Immature natural killer cell (primary cell): ENCODE measurements around the gene CHMP1B. TPM values are rescaled to one million over a fixed set of nuclear protein-coding genes. Genes with fewer than 3 reads are reported as not detected.
"Not testable (repeated sequence)": the region's sequence is repeated elsewhere in the genome, so short reads cannot be mapped to it uniquely, and the experiment has no call there.

Experiments used
- DNase-seq, 3 donors: peaks; one replicate each; pipeline ENCODE4 v3.0.0; 2022; ENCODE audit warnings: mixed read lengths in 1 of 3
- H3K27ac Mint-ChIP-seq, 6 donors: one replicate each; pipeline ENCODE4 v1.8.0; 2020; ENCODE audit warnings: mixed read lengths in 6 of 6, mild to moderate bottlenecking in 5 of 6, inconsistent platforms in 4 of 6, moderate library complexity in 3 of 6
- H3K27me3 Mint-ChIP-seq, 3 donors: one replicate each; pipeline ENCODE4 v1.8.0; 2020 to 2021; ENCODE audit warnings: low read depth in 3 of 3, mild to moderate bottlenecking in 3 of 3, mixed read lengths in 3 of 3, moderate library complexity in 3 of 3, inconsistent platforms in 1 of 3
- H3K36me3 Mint-ChIP-seq, 3 donors: one replicate each; pipeline ENCODE4 v1.8.0; 2020; ENCODE audit warnings: mixed read lengths in 3 of 3, inconsistent platforms in 2 of 3, mild to moderate bottlenecking in 2 of 3
- H3K4me1 Mint-ChIP-seq, 2 donors: one replicate each; pipeline ENCODE4 v1.8.0; 2020; ENCODE audit warnings: inconsistent platforms in 2 of 2, mild to moderate bottlenecking in 2 of 2, mixed read lengths in 2 of 2, moderate library complexity in 1 of 2
- H3K4me3 Mint-ChIP-seq, 5 donors: one replicate each; pipeline ENCODE4 v1.8.0; 2020; ENCODE audit warnings: mild to moderate bottlenecking in 5 of 5, mixed read lengths in 5 of 5, inconsistent platforms in 3 of 5, moderate library complexity in 3 of 5
- H3K9me3 Mint-ChIP-seq, 6 donors: one replicate each; pipeline ENCODE4 v1.8.0; 2020; ENCODE audit warnings: mild to moderate bottlenecking in 6 of 6, mixed read lengths in 6 of 6, inconsistent platforms in 4 of 6, moderate library complexity in 3 of 6
- polyA plus RNA-seq, 3 donors: library from polyadenylated mRNA; unstranded; fragments of 300-500 nt; fragmentation: Illumina TruSeq; gene quantifications; one replicate each; pipeline ENCODE4 v1.2.3, GENCODE V29; 2021

The CHMP1B gene
- polyA plus RNA-seq, 3 donors from 2014 or later: 53.5 to 69.6 (median 54.0) TPM

DNA sequence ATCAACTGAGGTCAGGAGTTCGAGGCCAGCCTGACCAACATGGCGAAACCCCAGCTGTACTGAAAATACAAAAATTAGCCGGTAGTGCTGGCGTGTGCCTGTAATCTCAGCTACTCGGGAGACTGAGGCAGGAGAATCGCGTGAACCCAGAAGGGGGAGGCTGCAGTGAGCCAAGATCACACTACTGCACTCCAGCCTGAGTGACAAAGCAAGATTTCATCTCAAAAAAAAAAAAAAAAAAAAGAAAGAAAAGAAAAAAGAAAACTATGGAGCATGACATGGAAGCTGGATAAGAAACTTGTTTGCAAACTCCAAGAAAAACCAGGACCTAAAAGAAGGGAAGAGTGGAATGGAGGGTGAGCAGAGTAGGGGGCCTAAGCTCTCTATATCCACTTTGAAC lies 1.9 kb upstream of the CHMP1B start:
- no peak for DNase-seq
- Mint-ChIP-seq H3K27ac (peak overlapping the region; percentile 99 to 100 (median 100)), H3K27me3 (peaks cover 22 to 32% (median 26%) of the 10 kb centered on the region in 3 donors), H3K4me3 (peak overlapping the region in 4 of 5 donors; percentile 58 to 100 (median 100)), H3K9me3 (no peaks in the 10 kb centered on the region), H3K4me1 (peaks cover 42 to 47% of the 10 kb centered on the region in 2 donors), H3K36me3 (no peaks in the 10 kb centered on the region)

DNA sequence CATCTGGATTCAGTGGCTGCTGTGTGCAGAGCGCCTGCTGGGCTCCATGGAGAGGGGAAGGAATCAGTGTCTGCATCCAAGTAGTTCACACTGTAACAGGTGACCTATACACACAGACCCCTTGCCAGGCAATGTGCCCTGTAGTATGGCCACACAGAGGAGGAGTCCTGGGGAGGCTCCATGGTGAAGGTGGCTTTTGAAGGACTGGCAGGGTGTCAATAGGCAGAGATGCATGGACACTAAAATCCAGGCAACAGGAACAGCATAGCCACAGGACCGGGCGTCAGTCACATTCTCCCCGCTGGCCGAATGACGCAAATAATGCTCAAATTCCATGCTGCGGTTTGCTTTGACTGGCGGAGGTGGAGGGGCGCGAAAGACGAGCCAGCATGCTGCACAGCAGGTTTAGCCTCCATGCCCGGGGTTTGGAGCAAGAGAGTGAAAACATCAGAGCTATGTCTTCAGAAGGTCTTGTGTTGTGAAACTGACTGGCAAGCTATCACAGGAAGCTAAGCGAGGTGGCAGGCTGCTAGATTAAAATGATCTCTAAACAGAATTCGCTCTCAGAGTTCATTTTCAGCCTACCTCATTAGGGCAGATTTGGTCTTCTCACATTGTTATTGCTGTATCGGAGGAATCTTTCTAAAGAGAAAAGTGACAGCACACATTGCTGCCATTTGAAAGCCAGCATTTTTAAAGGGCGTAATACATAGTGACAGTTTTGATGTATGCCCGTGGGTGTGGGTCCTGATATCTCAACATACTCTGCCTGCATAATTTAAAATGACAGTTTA lies 1.2 kb upstream of the CHMP1B start:
- peak overlapping the region; percentile 99 to 100 (median 100) for H3K4me3 Mint-ChIP-seq

DNA sequence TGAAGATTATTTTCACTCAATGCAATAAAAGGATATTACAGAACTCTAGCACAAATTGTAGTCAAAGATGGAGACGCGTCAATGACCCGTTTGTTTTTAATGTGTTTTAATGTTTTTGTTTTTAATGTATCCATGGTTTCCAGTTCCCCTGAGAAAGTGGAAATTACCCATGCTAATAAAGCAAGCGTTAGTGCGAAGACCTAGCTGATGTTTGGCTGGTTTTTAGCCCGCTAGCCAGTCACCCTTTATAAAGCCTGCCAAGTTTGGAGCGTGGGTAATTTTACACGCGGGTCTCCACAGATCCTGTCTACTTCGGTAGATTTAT lies 430 bp upstream of the CHMP1B start:
- Mint-ChIP-seq H3K4me3 (peak overlapping the region; percentile 99 to 100 (median 100)), H3K36me3 (peaks cover 0 to 4% (median 4%) of the 10 kb centered on the region in 3 donors), H3K9me3 (no peaks in the 10 kb centered on the region), H3K27ac (peak overlapping the region; percentile 99 to 100 (median 100)), H3K4me1 (peaks cover 46 to 57% of the 10 kb centered on the region in 2 donors), H3K27me3 (peaks cover 20 to 29% (median 26%) of the 10 kb centered on the region in 3 donors)
- DNase-seq: no peak

More for the DNA sequence above, 1.2 kb upstream of the CHMP1B start:
- no peaks in the 10 kb centered on the region for H3K36me3 Mint-ChIP-seq
- peaks cover 42 to 51% of the 10 kb centered on the region in 2 donors for H3K4me1 Mint-ChIP-seq
- peak; percentile 80 to 82 (median 82) for DNase-seq
- no peaks in the 10 kb centered on the region for H3K9me3 Mint-ChIP-seq
- H3K27ac Mint-ChIP-seq: peak overlapping the region; percentile 99 to 100 (median 100)
- H3K27me3 Mint-ChIP-seq: peaks cover 22 to 29% (median 26%) of the 10 kb centered on the region in 3 donors

DNA sequence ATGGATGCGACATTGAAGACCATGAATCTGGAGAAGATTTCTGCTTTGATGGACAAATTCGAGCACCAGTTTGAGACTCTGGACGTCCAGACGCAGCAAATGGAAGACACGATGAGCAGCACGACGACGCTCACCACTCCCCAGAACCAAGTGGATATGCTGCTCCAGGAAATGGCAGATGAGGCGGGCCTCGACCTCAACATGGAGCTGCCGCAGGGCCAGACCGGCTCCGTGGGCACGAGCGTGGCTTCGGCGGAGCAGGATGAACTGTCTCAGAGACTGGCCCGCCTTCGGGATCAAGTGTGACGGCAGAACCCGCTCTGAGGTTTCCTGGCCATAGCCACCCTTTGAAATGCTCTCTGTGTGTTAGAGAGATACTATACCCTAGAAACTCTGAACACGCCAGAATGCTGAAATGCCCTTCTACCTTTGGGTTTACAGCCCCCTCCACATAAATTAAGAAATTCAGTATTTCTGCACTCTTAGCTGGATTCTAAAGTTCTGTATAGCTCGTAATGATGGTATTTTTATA lies 659 bp downstream of the CHMP1B start:
- peak overlapping the region; percentile 99 to 100 (median 100) for H3K27ac Mint-ChIP-seq
- peak; percentile 63 to 67 (median 67) for DNase-seq
- H3K4me1 Mint-ChIP-seq: peaks cover 46 to 57% of the 10 kb centered on the region in 2 donors
- peaks cover 20 to 29% (median 26%) of the 10 kb centered on the region in 3 donors for H3K27me3 Mint-ChIP-seq
- peaks cover 0 to 4% (median 4%) of the 10 kb centered on the region in 3 donors for H3K36me3 Mint-ChIP-seq
- no peaks in the 10 kb centered on the region for H3K9me3 Mint-ChIP-seq
- peak overlapping the region; percentile 99 to 100 (median 100) for H3K4me3 Mint-ChIP-seq

DNA sequence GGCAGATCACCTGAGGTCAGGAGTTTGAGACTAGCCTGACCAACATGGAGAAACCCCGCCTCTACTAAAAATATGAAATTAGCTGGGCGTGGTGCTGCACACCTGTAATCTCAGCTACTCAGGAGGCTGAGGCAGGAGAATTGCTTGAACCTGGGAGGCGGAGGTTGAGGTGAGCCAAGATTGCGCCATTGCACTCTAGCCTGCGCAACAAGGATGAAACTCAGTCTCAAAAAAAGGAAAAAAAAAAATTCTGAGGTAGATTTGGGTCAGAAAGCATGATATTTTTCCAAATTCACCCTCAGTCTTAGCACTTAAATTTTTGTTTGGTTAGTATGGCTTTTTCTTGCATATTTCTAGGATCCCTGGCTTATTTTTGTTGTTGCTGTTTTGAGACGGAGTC lies 3.3 kb downstream of the CHMP1B start:
- peaks cover 20 to 25% (median 24%) of the 10 kb centered on the region in 3 donors for H3K27me3 Mint-ChIP-seq
- peaks cover 52 to 56% of the 10 kb centered on the region in 2 donors for H3K4me1 Mint-ChIP-seq
- peak overlapping the region in 3 of 6 donors; percentile 27 to 75 (median 74) for H3K27ac Mint-ChIP-seq
- not testable (repeated sequence) for DNase-seq, H3K4me3 Mint-ChIP-seq, H3K36me3 Mint-ChIP-seq, H3K9me3 Mint-ChIP-seq

DNA sequence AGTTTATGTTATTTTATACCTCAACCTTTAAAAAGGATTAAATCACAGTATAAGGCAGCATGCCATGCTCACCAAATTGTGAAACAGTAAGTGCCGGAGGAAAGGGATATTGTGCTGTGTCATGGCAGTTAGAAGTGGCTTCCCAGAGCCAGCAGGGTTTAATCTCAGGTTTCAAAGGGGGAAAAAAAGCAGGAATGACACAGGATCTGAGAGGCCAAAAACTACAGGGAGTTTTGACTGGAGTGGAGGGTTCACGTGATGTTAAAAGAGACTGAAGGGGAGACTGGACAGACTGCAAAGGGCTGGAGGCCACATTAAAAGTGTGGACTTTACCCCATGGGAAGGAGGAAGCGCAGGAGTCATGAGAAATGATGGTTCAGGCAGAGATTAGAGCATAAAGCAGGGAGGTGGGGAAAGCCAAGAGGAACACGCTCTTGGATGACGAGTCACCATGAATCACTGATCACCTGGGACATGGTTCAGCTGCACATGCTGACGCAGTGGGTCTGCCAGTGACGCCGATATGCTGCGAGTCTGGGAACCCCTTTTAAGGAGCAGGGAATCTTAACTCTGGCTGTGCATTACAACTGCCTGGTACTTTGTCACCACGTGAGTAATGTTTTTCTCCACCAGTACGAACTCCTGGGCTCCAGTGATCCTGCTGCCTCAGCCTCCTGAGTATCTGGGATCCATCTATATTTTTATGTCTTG lies 6.1 kb downstream of the CHMP1B start:
- Mint-ChIP-seq H3K9me3 (peaks cover 0 to 2% (median 0%) of the 10 kb centered on the region in 6 donors), H3K27ac (peak overlapping the region in 3 of 6 donors; percentile 21 to 65 (median 45)), H3K4me1 (peaks cover 25 to 29% of the 10 kb centered on the region in 2 donors), H3K27me3 (peaks cover 0 to 2% (median 0%) of the 10 kb centered on the region in 3 donors), H3K4me3 (no peak overlapping the region), H3K36me3 (peaks cover 0 to 7% (median 4%) of the 10 kb centered on the region in 3 donors)
- DNase-seq: no peak

DNA sequence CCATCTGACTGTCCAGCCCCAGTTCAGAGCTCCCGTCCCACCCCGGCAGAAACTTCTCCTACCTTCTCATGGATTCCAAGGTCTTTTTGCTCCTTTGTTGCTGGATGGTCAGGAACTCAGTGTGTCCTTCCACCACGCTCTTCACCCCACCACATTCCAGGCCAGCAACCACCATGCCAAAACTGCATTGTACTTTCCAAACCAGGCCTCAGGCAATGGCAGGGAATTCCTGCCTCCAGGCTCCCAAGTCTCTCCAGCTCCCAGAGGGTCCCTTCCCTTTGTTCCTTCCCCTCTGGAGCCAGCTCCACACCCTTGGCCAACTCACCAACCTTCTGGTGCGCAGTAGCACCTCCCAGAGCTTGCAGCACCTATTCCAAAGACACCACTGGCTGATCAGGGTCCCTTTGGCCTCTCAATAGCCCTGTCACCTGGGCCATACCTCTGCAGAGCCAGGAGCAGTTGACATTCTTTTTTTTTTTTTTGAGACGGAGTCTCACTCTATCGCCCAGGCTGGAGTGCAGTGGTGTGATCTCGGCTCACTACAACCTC lies 8.1 kb downstream of the CHMP1B start:
- peaks cover 0 to 2% (median 0%) of the 10 kb centered on the region in 6 donors for H3K9me3 Mint-ChIP-seq
- no peak for DNase-seq
- no peak overlapping the region for H3K4me3 Mint-ChIP-seq

DNA sequence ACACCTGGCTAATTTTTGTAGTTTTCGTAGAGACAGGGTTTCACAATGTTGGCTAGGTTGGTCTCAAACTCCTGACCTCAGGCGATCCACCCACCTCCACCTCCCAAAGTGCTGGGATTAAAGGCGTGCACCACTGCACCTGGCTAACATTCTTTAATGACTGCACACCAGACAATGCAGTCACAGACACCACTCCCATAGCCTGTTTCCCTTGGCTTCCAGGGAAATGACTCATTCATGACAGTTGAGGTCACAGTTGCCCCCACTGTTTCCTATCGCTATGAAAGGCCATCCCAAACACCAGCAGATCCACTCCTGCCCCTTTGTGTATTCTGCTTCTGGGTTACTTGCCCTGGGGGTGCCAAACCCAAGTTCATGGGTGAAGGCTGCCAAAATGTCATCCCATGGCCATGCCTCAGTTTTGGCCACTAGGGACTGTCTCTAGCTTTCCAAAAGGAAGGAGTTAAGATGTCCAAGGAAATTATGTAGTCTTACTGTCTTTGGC lies 8.7 kb downstream of the CHMP1B start:
- H3K9me3 Mint-ChIP-seq: peaks cover 0 to 2% (median 0%) of the 10 kb centered on the region in 6 donors
- no peak overlapping the region for H3K4me3 Mint-ChIP-seq
- peak overlapping the region in 1 of 6 donors; percentile 46 for H3K27ac Mint-ChIP-seq
- peaks cover 3 to 7% (median 4%) of the 10 kb centered on the region in 3 donors for H3K36me3 Mint-ChIP-seq
- H3K4me1 Mint-ChIP-seq: peaks cover 6 to 10% of the 10 kb centered on the region in 2 donors
- DNase-seq: no peak
- peaks cover 0 to 2% (median 0%) of the 10 kb centered on the region in 3 donors for H3K27me3 Mint-ChIP-seq

More for the DNA sequence above, 8.1 kb downstream of the CHMP1B start:
- H3K36me3 Mint-ChIP-seq: peaks cover 0 to 7% (median 4%) of the 10 kb centered on the region in 3 donors
- peak overlapping the region in 1 of 6 donors; percentile 67 for H3K27ac Mint-ChIP-seq
- H3K27me3 Mint-ChIP-seq: peaks cover 0 to 2% (median 0%) of the 10 kb centered on the region in 3 donors
- H3K4me1 Mint-ChIP-seq: peaks cover 8 to 10% of the 10 kb centered on the region in 2 donors

DNA sequence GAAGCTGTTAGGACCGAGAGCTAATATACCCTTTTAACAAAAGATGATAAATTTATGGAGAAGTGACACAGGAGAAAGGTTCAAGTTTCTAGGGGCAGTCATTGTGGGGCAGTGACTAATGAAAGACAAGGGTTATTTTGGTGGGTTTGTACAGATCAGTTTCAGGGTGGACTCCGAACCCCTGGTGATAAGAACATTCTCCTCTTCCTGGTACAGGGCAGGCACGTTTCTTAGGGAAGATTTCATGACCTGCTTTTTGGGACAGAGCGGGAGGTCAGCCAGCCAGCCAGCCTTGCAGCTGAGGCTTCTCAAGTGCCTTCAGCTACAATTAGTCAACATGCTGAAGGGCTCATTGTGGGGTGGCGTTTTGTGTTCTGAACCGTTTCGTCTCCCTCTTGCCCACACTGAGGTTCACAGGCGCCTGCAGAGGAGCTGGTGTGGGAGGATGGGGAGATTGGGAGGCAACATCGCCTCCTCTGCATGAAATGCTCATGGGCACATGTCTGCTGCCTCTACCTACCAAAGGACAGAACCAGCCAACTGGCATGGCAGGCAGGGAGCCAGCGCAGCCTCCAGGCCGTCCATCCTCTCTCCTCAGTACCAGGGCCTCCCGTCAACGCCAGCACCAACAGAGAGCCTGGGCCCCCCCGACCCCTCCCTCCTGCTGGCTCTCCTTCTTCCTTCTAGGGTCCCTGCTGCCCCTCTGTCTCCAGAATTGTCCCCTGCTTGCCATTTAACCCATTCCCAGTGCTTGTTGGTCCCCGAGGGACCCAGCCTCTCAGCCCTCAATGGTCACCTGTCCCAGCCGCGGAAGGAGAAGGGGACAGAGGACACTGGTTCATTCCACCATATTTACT lies 9.6 kb downstream of the CHMP1B start:
- Mint-ChIP-seq H3K36me3 (peaks cover 0 to 4% (median 4%) of the 10 kb centered on the region in 3 donors), H3K27me3 (peaks cover 0 to 4% (median 0%) of the 10 kb centered on the region in 3 donors), H3K4me3 (no peak overlapping the region), H3K9me3 (peaks cover 0 to 2% (median 0%) of the 10 kb centered on the region in 6 donors), H3K4me1 (peaks cover 0 to 6% of the 10 kb centered on the region in 2 donors), H3K27ac (no peak overlapping the region)
- no peak for DNase-seq

DNA sequence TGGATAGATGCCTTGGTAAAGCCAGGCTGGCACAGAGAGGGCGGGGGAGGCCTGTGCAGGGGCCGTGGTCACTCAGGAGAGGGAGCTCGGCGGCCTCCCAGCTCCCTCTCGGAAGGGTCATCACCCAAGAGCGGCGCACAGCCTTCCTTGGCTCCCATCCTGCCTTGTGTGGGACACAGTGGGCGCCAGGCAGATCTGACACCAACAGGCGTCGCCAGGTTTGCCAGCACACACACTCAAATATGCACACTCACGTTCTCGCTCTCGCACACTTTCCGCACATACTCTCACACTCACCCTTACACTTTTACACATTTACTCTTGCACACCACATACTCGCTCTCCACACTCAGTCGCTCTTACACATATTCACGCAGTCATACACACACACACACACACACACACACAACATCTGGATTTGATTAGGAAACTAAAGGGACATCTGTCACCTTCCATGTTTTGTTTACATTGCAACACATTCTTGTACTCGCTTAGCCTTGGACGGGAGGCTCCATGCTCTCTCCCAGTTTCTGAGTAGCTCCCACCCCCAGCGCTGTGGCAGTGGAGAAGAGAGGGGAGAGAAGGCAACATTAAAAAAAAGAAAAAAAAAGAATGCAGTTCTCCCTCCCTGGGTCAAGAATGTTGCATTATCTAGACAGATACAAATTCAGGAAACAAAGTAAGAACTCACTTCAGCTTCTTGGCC lies 10.5 kb downstream of the CHMP1B start:
- Mint-ChIP-seq H3K4me3 (peak overlapping the region in 1 of 5 donors; percentile 2), H3K4me1 (peaks cover 0 to 6% of the 10 kb centered on the region in 2 donors), H3K36me3 (peaks cover 0 to 4% (median 4%) of the 10 kb centered on the region in 3 donors), H3K9me3 (peaks cover 0 to 2% (median 0%) of the 10 kb centered on the region in 6 donors), H3K27ac (no peak overlapping the region), H3K27me3 (peaks cover 0 to 5% (median 0%) of the 10 kb centered on the region in 3 donors)
- DNase-seq: no peak

DNA sequence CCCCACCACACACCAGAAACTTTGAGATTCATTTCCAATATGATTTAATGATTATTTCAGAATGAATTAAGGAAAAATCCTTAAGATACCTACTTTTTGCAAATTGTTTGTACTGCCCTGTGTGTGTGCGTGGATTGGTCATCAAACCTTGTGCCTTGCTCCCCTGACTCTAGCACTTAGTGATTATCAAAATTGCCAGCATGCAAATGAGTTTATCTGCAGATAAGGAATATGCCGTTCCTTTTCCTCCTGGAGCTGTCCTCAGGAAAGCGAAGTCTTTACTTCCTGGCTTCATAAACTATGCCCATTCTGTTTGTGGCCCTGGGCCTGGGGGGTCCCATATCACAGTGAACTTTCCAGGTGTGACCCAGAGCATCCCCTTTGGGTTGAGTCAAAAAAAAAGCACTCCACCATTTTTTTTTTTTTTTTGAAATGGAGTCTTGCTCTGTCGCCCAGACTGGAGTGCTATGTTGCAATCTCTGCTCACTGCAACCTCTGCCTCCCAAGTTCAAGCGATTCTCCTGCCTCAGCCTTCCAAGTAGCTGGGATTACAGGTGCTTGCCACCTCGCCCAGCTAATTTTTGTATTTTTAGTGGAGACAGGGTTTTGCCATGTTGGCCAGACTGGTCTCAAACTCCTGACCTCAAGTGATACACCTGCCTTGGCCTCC lies 11.4 kb downstream of the CHMP1B start:
- H3K4me1 Mint-ChIP-seq: peaks cover 0 to 1% of the 10 kb centered on the region in 2 donors
- DNase-seq: no peak
- peaks cover 0 to 4% (median 4%) of the 10 kb centered on the region in 3 donors for H3K36me3 Mint-ChIP-seq
- H3K27ac Mint-ChIP-seq: no peak overlapping the region
- peaks cover 0 to 2% (median 0%) of the 10 kb centered on the region in 6 donors for H3K9me3 Mint-ChIP-seq
- peaks cover 0 to 5% (median 0%) of the 10 kb centered on the region in 3 donors for H3K27me3 Mint-ChIP-seq
- H3K4me3 Mint-ChIP-seq: no peak overlapping the region
